ENCODE results near the gene DAZAP1. TPM values are rescaled to one million over a fixed set of nuclear protein-coding genes. Genes with fewer than 3 reads are reported as not detected.
A peak's percentile ranks its signal among the peaks of the same experiment; 100 is the strongest.

DAZAP1 gene
- total and polyA plus RNA-seq, 9 donors: 29.6 to 113 (median 77.4) TPM

- peaks cover 3% of the 10 kb centered on the region for H3K4me1 ChIP-seq (ENCODE audit: insufficient read depth)
- H3K4me3 ChIP-seq: no peak overlapping the region
- WGBS, 3 donors: 56 to 58% (median 57%) methylated on average over 12 of the region's 12 CpGs
- no peaks in the 10 kb centered on the region for H3K9me3 ChIP-seq
- no peak overlapping the region for H3K27ac ChIP-seq
- no peaks in the 10 kb centered on the region for H3K36me3 ChIP-seq
- H3K27me3 ChIP-seq: no peaks in the 10 kb centered on the region
- intact Hi-C loops (cut with DNase I): loop anchor here in 2 of 4 donors (10.0 kb wide), 2 partner anchors 55 to 105 kb away; partner anchors contain the start of gene FAM174C (in 1 of the 2)
- DNase-seq: no peak
- TF ChIP-seq EP300 (IDR thresholded peaks at IDR 0.05) (no peak), POLR2A (IDR thresholded peaks at IDR 0.05) (no peak), CTCF (IDR thresholded peaks at IDR 0.05) (no peak)
These were observed 27.4 kb upstream of the DAZAP1 start for GRCh38 chr19:1379961-1380489.

- intact Hi-C loops (cut with DNase I): loop anchor here in 1 of 4 donors (10.0 kb wide), 1 partner anchor 107 kb away; the partner anchor contains the start of gene FAM174C
- TF ChIP-seq CTCF (IDR thresholded peaks at IDR 0.05): no peak
- no peak for TF ChIP-seq POLR2A (IDR thresholded peaks at IDR 0.05)
- no peak for TF ChIP-seq EP300 (IDR thresholded peaks at IDR 0.05)
- Histone ChIP-seq H3K9me3 (no peaks in the 10 kb centered on the region), H3K27me3 (no peaks in the 10 kb centered on the region), H3K4me3 (no peak overlapping the region), H3K27ac (no peak overlapping the region), H3K36me3 (no peaks in the 10 kb centered on the region), H3K4me1 (ENCODE audit: insufficient read depth) (peaks cover 3% of the 10 kb centered on the region)
- 79 to 88% (median 87%) methylated on average over 3 of the region's 3 CpGs for WGBS, 3 donors
- no peak for DNase-seq
These were observed 25.1 kb upstream of the DAZAP1 start for GRCh38 chr19:1382250-1382649.

- H3K4me1 ChIP-seq (ENCODE audit: insufficient read depth): peaks cover 3% of the 10 kb centered on the region
- intact Hi-C loops (cut with DNase I): loop anchor here in 1 of 4 donors (10.0 kb wide), 1 partner anchor 108 kb away; the partner anchor contains the start of gene FAM174C
- H3K27ac ChIP-seq: peak overlapping the region in 1 of 2 donors; percentile 29
- H3K4me3 ChIP-seq: no peak overlapping the region
- no peaks in the 10 kb centered on the region for H3K9me3 ChIP-seq
- H3K27me3 ChIP-seq: no peaks in the 10 kb centered on the region
- 12 to 16% (median 13%) methylated on average over 9 of the region's 9 CpGs for WGBS, 3 donors
- no peak for DNase-seq
- no peaks in the 10 kb centered on the region for H3K36me3 ChIP-seq
- TF ChIP-seq EP300 (IDR thresholded peaks at IDR 0.05) (no peak), POLR2A (IDR thresholded peaks at IDR 0.05) (no peak), CTCF (IDR thresholded peaks at IDR 0.05) (no peak)
These were observed 24.4 kb upstream of the DAZAP1 start for GRCh38 chr19:1383017-1383311.

GRCh38 chr19:1383312-1384084, 23.9 kb upstream of the DAZAP1 start, which contains the start of gene NDUFS7:
Gene NDUFS7, plus strand, starts transcription at chr19:1383907. Its CDS starts 20 bp downstream, at chr19:1383927.
- Histone ChIP-seq H3K4me1 (ENCODE audit: insufficient read depth) (peaks cover 3% of the 10 kb centered on the region), H3K9me3 (no peaks in the 10 kb centered on the region), H3K27me3 (no peaks in the 10 kb centered on the region), H3K27ac (peak within 1 kb of the TSS; percentile 29 to 59), H3K4me3 (peak within 1 kb of the TSS; percentile 94), H3K36me3 (no peaks in the 10 kb centered on the region)
- peak; percentile 51 for TF ChIP-seq POLR2A (IDR thresholded peaks at IDR 0.05)
- TF ChIP-seq EP300 (IDR thresholded peaks at IDR 0.05): no peak
- peak in 2 of 3 donors; percentile 60 to 83 for TF ChIP-seq CTCF (IDR thresholded peaks at IDR 0.05)
- intact Hi-C loops (cut with DNase I): loop anchor here in 1 of 4 donors (10.0 kb wide), 1 partner anchor 109 kb away; the partner anchor contains the start of gene FAM174C
- peak; percentile 89 to 98 (median 93) for DNase-seq
- 1% methylated on average over 64 to 90 of the region's 90 CpGs for WGBS, 3 donors

Measured in ovary (tissue), 9 donors.